WERI-Rb-1 (cell line): Measurements from ENCODE around the gene OTX2.

Experiments used
- DNase-seq: peaks from one replicate; pipeline ENCODE4 v3.0.0-alpha.2; 2020
- H3K27ac ChIP-seq: fragments of 250-450 bp; sonication (Bioruptor Pico); 2 replicates; pipeline ENCODE4 v1.5.1; 2020; ENCODE audit warnings: mild to moderate bottlenecking, moderate library complexity
- H3K27me3 ChIP-seq: fragments of 250-450 bp; sonication (Bioruptor Pico); 2 replicates; pipeline ENCODE4 v1.5.1; 2021; ENCODE audit warnings: mild to moderate bottlenecking, low read depth, moderate library complexity; ENCODE audit not compliant: insufficient read depth, severe bottlenecking
- H3K36me3 ChIP-seq: fragments of 250-450 bp; sonication (Bioruptor Pico); 2 replicates; pipeline ENCODE4 v1.5.1; 2020; ENCODE audit warnings: mild to moderate bottlenecking, moderate library complexity
- H3K4me3 ChIP-seq: 2 replicates; pipeline ENCODE4 v1.5.1; 2011; ENCODE audit warnings: low read depth, mild to moderate bottlenecking, control low read depth, low read length
- H3K9me3 ChIP-seq: fragments of 250-450 bp; sonication (Bioruptor Pico); 2 replicates; pipeline ENCODE4 v1.5.1; 2021; ENCODE audit warnings: mild to moderate bottlenecking, moderate library complexity; ENCODE audit not compliant: severe bottlenecking
- TF ChIP-seq, protein P1 (sequence below): IDR thresholded peaks from 2 replicates; pipeline ENCODE4 v1.5.1; 2011; ENCODE audit warnings: low read depth, mild to moderate bottlenecking, control low read depth, inconsistent platforms, low read length

The OTX2 gene

GRCh38 chr14:56782711-56783110 is 27.6 kb downstream of the OTX2 start:
- no peaks in the 10 kb centered on the region for H3K9me3 ChIP-seq

GRCh38 chr14:56774503-56774902 is 35.8 kb downstream of the OTX2 start:
- H3K36me3 ChIP-seq, result no peaks in the 10 kb centered on the region
- H3K9me3 ChIP-seq, result no peaks in the 10 kb centered on the region
- H3K27ac ChIP-seq, result peak overlapping the region; percentile 84
- no peaks in the 10 kb centered on the region for H3K27me3 ChIP-seq
- TF ChIP-seq, protein P1, sequence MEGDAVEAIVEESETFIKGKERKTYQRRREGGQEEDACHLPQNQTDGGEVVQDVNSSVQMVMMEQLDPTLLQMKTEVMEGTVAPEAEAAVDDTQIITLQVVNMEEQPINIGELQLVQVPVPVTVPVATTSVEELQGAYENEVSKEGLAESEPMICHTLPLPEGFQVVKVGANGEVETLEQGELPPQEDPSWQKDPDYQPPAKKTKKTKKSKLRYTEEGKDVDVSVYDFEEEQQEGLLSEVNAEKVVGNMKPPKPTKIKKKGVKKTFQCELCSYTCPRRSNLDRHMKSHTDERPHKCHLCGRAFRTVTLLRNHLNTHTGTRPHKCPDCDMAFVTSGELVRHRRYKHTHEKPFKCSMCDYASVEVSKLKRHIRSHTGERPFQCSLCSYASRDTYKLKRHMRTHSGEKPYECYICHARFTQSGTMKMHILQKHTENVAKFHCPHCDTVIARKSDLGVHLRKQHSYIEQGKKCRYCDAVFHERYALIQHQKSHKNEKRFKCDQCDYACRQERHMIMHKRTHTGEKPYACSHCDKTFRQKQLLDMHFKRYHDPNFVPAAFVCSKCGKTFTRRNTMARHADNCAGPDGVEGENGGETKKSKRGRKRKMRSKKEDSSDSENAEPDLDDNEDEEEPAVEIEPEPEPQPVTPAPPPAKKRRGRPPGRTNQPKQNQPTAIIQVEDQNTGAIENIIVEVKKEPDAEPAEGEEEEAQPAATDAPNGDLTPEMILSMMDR, result no peak
- DNase-seq, result peak; percentile 84
- H3K4me3 ChIP-seq, result no peak overlapping the region

More at GRCh38 chr14:56782711-56783110, 27.6 kb downstream of the OTX2 start:
- no peaks in the 10 kb centered on the region for H3K27me3 ChIP-seq
- no peak overlapping the region for H3K4me3 ChIP-seq
- H3K36me3 ChIP-seq, result no peaks in the 10 kb centered on the region
- DNase-seq, result no peak
- TF ChIP-seq, protein P1, result no peak
- no peak overlapping the region for H3K27ac ChIP-seq

GRCh38 chr14:56770512-56770911 is 39.8 kb downstream of the OTX2 start:
- peak overlapping the region; percentile 52 for H3K27ac ChIP-seq
- H3K27me3 ChIP-seq, result no peaks in the 10 kb centered on the region
- TF ChIP-seq, protein P1, result no peak
- no peaks in the 10 kb centered on the region for H3K9me3 ChIP-seq
- no peaks in the 10 kb centered on the region for H3K36me3 ChIP-seq
- H3K4me3 ChIP-seq, result no peak overlapping the region
- no peak for DNase-seq

GRCh38 chr14:56760164-56760914 is 49.9 kb downstream of the OTX2 start:
- Histone ChIP-seq H3K4me3 (peak overlapping the region; percentile 38), H3K9me3 (no peaks in the 10 kb centered on the region), H3K27me3 (no peaks in the 10 kb centered on the region), H3K27ac (peak overlapping the region; percentile 93), H3K36me3 (no peaks in the 10 kb centered on the region)
- TF ChIP-seq, protein P1, result no peak
- DNase-seq, result peak; percentile 74

DNA sequence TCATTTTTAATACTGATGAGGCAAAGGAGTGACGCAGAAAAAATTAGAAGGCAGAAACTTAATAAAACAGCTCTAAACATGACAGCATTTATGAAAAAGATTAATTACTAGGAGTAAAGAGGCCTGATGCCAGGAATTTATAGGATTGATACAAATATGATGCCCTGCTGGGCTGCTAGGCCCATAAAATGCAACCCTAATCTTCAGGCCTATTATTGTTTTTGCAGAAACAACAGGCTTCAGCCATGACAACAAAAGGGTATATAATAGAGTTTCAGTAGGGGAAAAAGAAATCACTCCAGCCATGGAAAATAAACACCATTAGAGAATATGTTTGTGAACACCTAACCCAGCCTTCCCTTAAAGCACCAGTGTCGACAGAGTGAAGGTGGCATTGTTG is 50.6 kb downstream of the OTX2 start:
- no peak for DNase-seq
- TF ChIP-seq, protein P1, result no peak
- peak overlapping the region; percentile 93 for H3K27ac ChIP-seq
- H3K9me3 ChIP-seq, result no peaks in the 10 kb centered on the region
- no peaks in the 10 kb centered on the region for H3K36me3 ChIP-seq
- H3K27me3 ChIP-seq, result no peaks in the 10 kb centered on the region
- H3K4me3 ChIP-seq, result peak overlapping the region; percentile 38

DNA sequence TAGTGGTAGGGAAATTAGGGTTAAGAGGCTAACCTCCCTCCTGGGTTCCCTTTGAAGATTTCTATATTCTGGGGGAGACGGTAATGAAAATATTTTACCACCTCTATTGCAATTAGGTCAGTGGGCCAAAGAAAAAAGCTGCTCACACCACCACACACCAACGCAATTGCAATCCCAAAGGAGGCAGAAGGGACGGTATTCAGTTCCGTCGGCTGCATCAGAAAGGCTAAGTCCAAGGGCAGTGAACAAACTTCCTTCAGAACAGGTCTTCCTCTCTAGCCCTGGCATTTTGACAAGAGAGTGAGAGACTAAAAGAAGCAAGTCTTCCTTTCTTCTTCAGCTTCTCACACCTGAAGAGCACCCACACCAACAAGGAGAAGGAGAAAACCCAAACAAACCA is 51.2 kb downstream of the OTX2 start:
- Histone ChIP-seq H3K4me3 (peak overlapping the region; percentile 38), H3K27ac (peak overlapping the region; percentile 93), H3K36me3 (no peaks in the 10 kb centered on the region), H3K9me3 (no peaks in the 10 kb centered on the region), H3K27me3 (no peaks in the 10 kb centered on the region)
- peak; percentile 50 for DNase-seq
- TF ChIP-seq, protein P1, result no peak
